Natural killer cell (primary cell): Measurements from ENCODE around the gene RND1. TPM values are rescaled to one million over a fixed set of nuclear protein-coding genes. Genes with fewer than 3 reads are reported as not detected.

Experiments used
- ATAC-seq, 3 donors: fragments of 150-1000 bp in 2 of 3; fragments of 200-7000 bp in 1 of 3; cut with Tn5 transposase; 1 replicate in 1 of 3; 2 replicates in 2 of 3; pipeline ENCODE4 v1.10.0; 2021; ENCODE audit warnings: mild to moderate bottlenecking in 2 of 3, moderate library complexity in 2 of 3
- DNase-seq, 2 donors: peaks; one replicate each; pipeline versions ENCODE4 v3.0.0 to v3.0.0-alpha.2; 2013 to 2021; ENCODE audit warnings: mixed read lengths in 1 of 2
- H3K27ac ChIP-seq: one replicate; pipeline ENCODE4 v1.5.1; 2013; ENCODE audit warnings: mild to moderate bottlenecking, low read length
- H3K27me3 ChIP-seq: one replicate; pipeline ENCODE4 v1.6.1; 2013; ENCODE audit warnings: low read length; ENCODE audit not compliant: control insufficient read depth, insufficient read depth
- H3K36me3 ChIP-seq: one replicate; pipeline ENCODE4 v1.6.1; 2013; ENCODE audit warnings: low read length; ENCODE audit not compliant: control insufficient read depth, insufficient read depth
- H3K4me1 ChIP-seq: one replicate; pipeline ENCODE4 v1.6.1; 2013; ENCODE audit warnings: low read length; ENCODE audit not compliant: control insufficient read depth, insufficient read depth
- H3K4me3 ChIP-seq: one replicate; pipeline ENCODE4 v1.5.1; 2013; ENCODE audit warnings: low read length
- H3K9me3 ChIP-seq: one replicate; pipeline ENCODE4 v1.6.1; 2013; ENCODE audit warnings: low read length; ENCODE audit not compliant: control insufficient read depth, insufficient read depth
- H3K27ac Mint-ChIP-seq, 2 donors: one replicate each; pipeline ENCODE4 v1.8.0; 2022; ENCODE audit warnings: mild to moderate bottlenecking in 2 of 2, mixed read lengths in 2 of 2, moderate library complexity in 1 of 2
- H3K27me3 Mint-ChIP-seq, 2 donors: one replicate each; pipeline ENCODE4 v1.8.0; 2022; ENCODE audit warnings: low read depth in 2 of 2, mixed read lengths in 2 of 2
- H3K36me3 Mint-ChIP-seq: one replicate; pipeline ENCODE4 v1.8.0; 2022; ENCODE audit warnings: mixed read lengths
- H3K4me1 Mint-ChIP-seq, 2 donors: one replicate each; pipeline ENCODE4 v1.8.0; 2022; ENCODE audit warnings: mixed read lengths in 2 of 2
- H3K4me3 Mint-ChIP-seq: one replicate; pipeline ENCODE4 v1.8.0; 2022; ENCODE audit warnings: mild to moderate bottlenecking, moderate library complexity, mixed read lengths
- H3K9me3 Mint-ChIP-seq, 2 donors: one replicate each; pipeline ENCODE4 v1.8.0; 2022; ENCODE audit warnings: mixed read lengths in 2 of 2
- CTCF ChIP-seq: fragments of 200-600 bp; IDR thresholded peaks from one replicate; pipeline ENCODE4 v1.8.0; 2022; ENCODE audit warnings: antibody characterized with exemption
- WGBS: methylation state at CpG from one replicate; pipeline ENCODE4 v1.1.7; 2013; ENCODE audit warnings: missing lambda C conversion rate; ENCODE audit not compliant: insufficient coverage; 5-methylcytosine and 5-hydroxymethylcytosine counted together
- intact Hi-C: fragments of 100-400 bp; cut with micrococcal nuclease; formaldehyde crosslinking; loops from one replicate; pipeline ENCODE4 v1.14.2; 2022
- total RNA-seq, 4 donors: library from RNA; stranded (reverse); fragments of 120-200 nt in 1 of 4; gene quantifications; one replicate each; pipeline versions ENCODE4 v1.2.3 to v1.2.4, GENCODE V29; 2013 to 2022

Gene RND1
- total RNA-seq, 3 donors from 2014 or later (not counting 1 experiment from before 2014, with no cell fraction given), result 1.7 to 6.8 (median 5.6) TPM

- DNase-seq, result no peak
- Mint-ChIP-seq H3K27me3 (peaks cover 21 to 26% of the 10 kb centered on the region in 2 donors), H3K4me1 (peaks cover 4 to 8% of the 10 kb centered on the region in 2 donors), H3K27ac (no peak overlapping the region), H3K4me3 (no peak overlapping the region), H3K36me3 (no peaks in the 10 kb centered on the region), H3K9me3 (no peaks in the 10 kb centered on the region)
- Histone ChIP-seq H3K27ac (no peak overlapping the region), H3K27me3 (peaks cover 7% of the 10 kb centered on the region), H3K36me3 (no peaks in the 10 kb centered on the region), H3K9me3 (no peaks in the 10 kb centered on the region), H3K4me1 (no peaks in the 10 kb centered on the region), H3K4me3 (no peak overlapping the region)
- no peak for TF ChIP-seq CTCF
- WGBS, result 16% methylated on average over 7 of the region's 10 CpGs
- intact Hi-C loops, result no loop called here
- ATAC-seq, result no peak
These were observed 16.6 kb upstream of the RND1 start for GRCh38 chr12:48882315-48882687.

DNA sequence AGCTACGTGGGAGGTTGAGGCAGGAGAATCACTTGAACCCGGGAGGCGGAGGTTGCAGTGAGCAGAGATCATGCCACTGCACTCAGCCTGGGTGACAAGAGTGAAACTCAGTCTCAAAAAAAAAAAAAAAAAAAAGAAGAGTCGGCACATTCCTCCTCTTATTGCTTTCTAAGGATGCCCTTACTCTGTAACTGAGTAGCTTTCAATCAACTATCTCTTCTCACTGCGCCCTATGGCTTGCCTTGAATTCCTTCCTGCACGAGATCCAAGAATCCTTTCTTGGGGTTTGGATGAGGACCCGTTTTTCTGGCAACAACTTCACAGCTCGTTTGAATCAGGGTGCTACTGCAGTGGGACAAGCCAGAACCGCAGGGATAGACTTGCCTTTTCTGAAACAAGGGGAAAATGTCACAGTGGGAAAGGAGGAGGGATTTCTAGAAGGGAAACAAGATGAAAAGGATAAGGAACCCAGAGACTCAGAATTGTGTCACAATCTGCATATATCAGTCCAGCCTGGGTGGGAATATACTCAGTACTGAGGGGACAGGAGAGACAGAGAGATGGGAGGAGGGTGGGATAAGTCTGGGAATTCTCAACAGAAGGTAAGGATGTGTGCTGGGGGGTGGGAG is 16.1 kb upstream of the RND1 start:
- peaks cover 21 to 26% of the 10 kb centered on the region in 2 donors for H3K27me3 Mint-ChIP-seq
- H3K36me3 ChIP-seq, result no peaks in the 10 kb centered on the region
- no peak overlapping the region for H3K27ac Mint-ChIP-seq
- no peak for TF ChIP-seq CTCF
- intact Hi-C loops, result no loop called here
- peaks cover 7% of the 10 kb centered on the region for H3K27me3 ChIP-seq
- H3K9me3 Mint-ChIP-seq, result no peaks in the 10 kb centered on the region
- ATAC-seq (no peak), DNase-seq (no peak)
- H3K27ac ChIP-seq, result no peak overlapping the region
- no peak overlapping the region for H3K4me3 ChIP-seq
- peaks cover 4 to 8% of the 10 kb centered on the region in 2 donors for H3K4me1 Mint-ChIP-seq
- no peaks in the 10 kb centered on the region for H3K36me3 Mint-ChIP-seq
- H3K4me1 ChIP-seq, result no peaks in the 10 kb centered on the region
- WGBS, result 64% methylated on average over 8 of the region's 9 CpGs
- no peaks in the 10 kb centered on the region for H3K9me3 ChIP-seq
- no peak overlapping the region for H3K4me3 Mint-ChIP-seq

DNA sequence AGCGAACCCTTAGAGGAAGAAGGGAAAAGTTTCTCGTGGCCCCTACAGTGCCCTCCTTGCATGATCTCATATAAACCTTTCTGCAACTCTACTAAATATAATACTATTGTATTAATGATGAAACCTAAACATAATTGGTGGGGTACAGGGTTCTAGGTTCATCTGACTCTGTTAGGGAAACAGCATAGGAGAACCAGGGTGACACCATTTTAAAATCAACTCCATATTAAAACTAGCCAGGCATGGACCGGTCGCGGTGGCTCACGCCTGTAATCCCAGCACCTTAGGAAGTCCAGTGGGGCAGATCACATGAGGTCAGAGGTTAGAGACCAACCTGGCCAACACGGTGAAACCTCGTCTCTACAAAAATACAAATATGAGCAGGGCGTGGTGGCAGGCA is 15.0 kb upstream of the RND1 start:
- peaks cover 21 to 26% of the 10 kb centered on the region in 2 donors for H3K27me3 Mint-ChIP-seq
- WGBS, result 92% methylated on average over 7 of the region's 9 CpGs
- H3K27me3 ChIP-seq, result peaks cover 7% of the 10 kb centered on the region
- H3K4me1 Mint-ChIP-seq, result peaks cover 4 to 8% of the 10 kb centered on the region in 2 donors
- no peaks in the 10 kb centered on the region for H3K9me3 Mint-ChIP-seq
- no peak overlapping the region for H3K4me3 Mint-ChIP-seq
- H3K36me3 ChIP-seq, result no peaks in the 10 kb centered on the region
- no peak overlapping the region for H3K4me3 ChIP-seq
- ATAC-seq, result no peak
- no peak overlapping the region for H3K27ac Mint-ChIP-seq
- DNase-seq, result no peak
- no peak for TF ChIP-seq CTCF
- intact Hi-C loops, result no loop called here
- H3K9me3 ChIP-seq, result no peaks in the 10 kb centered on the region
- H3K27ac ChIP-seq, result no peak overlapping the region
- H3K36me3 Mint-ChIP-seq, result no peaks in the 10 kb centered on the region
- no peaks in the 10 kb centered on the region for H3K4me1 ChIP-seq

GRCh38 chr12:48878548-48878947 is 12.9 kb upstream of the RND1 start:
- H3K36me3 ChIP-seq, result no peaks in the 10 kb centered on the region
- no peaks in the 10 kb centered on the region for H3K9me3 ChIP-seq
- no peaks in the 10 kb centered on the region for H3K4me1 ChIP-seq
- H3K27ac Mint-ChIP-seq, result no peak overlapping the region
- peaks cover 4 to 8% of the 10 kb centered on the region in 2 donors for H3K4me1 Mint-ChIP-seq
- intact Hi-C loops, result no loop called here
- H3K4me3 ChIP-seq, result no peak overlapping the region
- TF ChIP-seq CTCF, result no peak
- ATAC-seq, result no peak
- H3K27me3 ChIP-seq, result peaks cover 7% of the 10 kb centered on the region
- no peaks in the 10 kb centered on the region for H3K36me3 Mint-ChIP-seq
- no peaks in the 10 kb centered on the region for H3K9me3 Mint-ChIP-seq
- no peak overlapping the region for H3K27ac ChIP-seq
- DNase-seq, result no peak
- peaks cover 21 to 26% of the 10 kb centered on the region in 2 donors for H3K27me3 Mint-ChIP-seq
- no peak overlapping the region for H3K4me3 Mint-ChIP-seq
- WGBS, result 77% methylated on average over 2 of the region's 2 CpGs
